Bone marrow (tissue), 2 donors: ENCODE data around the gene SIGLEC12.

Source experiments
- DNase-seq, 2 donors: peaks; one replicate each; lab custom pipeline; 2025; lab: John Stamatoyannopoulos, UW

Gene SIGLEC12

GRCh38 chr19:51501594-51502263 lies at the start of gene SIGLEC12:
SIGLEC12 (minus strand) TSS chr19:51501800; CDS start chr19:51501733, 67 bp downstream.
- peak; percentile 14 to 28 for DNase-seq

- no peak for DNase-seq
These were observed 49.5 kb upstream of the SIGLEC12 start for GRCh38 chr19:51550848-51551672.

- no peak for DNase-seq
These were observed 48.1 kb upstream of the SIGLEC12 start for GRCh38 chr19:51549533-51550324.

GRCh38 chr19:51548891-51549305 lies 47.3 kb upstream of the SIGLEC12 start:
- no peak for DNase-seq

- peak in 1 of 2 donors; percentile 72 for DNase-seq
These were observed 46.6 kb upstream of the SIGLEC12 start for GRCh38 chr19:51548213-51548651.

GRCh38 chr19:51547397-51548212 lies 46.0 kb upstream of the SIGLEC12 start:
- DNase-seq: peak in 1 of 2 donors; percentile 85

GRCh38 chr19:51546650-51547396 lies 45.2 kb upstream of the SIGLEC12 start:
- peak in 1 of 2 donors; percentile 98 for DNase-seq

- DNase-seq: no peak
These were observed 44.6 kb upstream of the SIGLEC12 start for GRCh38 chr19:51546107-51546649.

GRCh38 chr19:51544038-51544437 lies 42.4 kb upstream of the SIGLEC12 start:
- no peak for DNase-seq

GRCh38 chr19:51542699-51543098 lies 41.1 kb upstream of the SIGLEC12 start:
- DNase-seq: no peak

- no peak for DNase-seq
These were observed 40.1 kb upstream of the SIGLEC12 start for GRCh38 chr19:51541458-51542357.

GRCh38 chr19:51539821-51540366 lies 38.3 kb upstream of the SIGLEC12 start:
- no peak for DNase-seq

GRCh38 chr19:51535535-51535934 lies 33.9 kb upstream of the SIGLEC12 start:
- DNase-seq: no peak

GRCh38 chr19:51531349-51532315 lies 30.0 kb upstream of the SIGLEC12 start, which contains the start of gene SIGLEC6:
SIGLEC6 (minus strand) TSS chr19:51531670; CDS start chr19:51531648, 22 bp downstream.
- peak; percentile 40 to 88 for DNase-seq

GRCh38 chr19:51530616-51531015 lies 29.0 kb upstream of the SIGLEC12 start:
- no peak for DNase-seq

GRCh38 chr19:51529301-51529700 lies 27.7 kb upstream of the SIGLEC12 start:
- DNase-seq: no peak

GRCh38 chr19:51525651-51526050 lies 24.1 kb upstream of the SIGLEC12 start:
- DNase-seq: no peak
